Astrocyte (in vitro differentiated cells and primary cell): ENCODE measurements around the gene ANO2. TPM values are rescaled to one million over a fixed set of nuclear protein-coding genes. Genes with fewer than 3 reads are reported as not detected.

ENCODE experiments used
- DNase-seq: peaks from one replicate; pipeline ENCODE4 v3.0.0-alpha.2; 2010; ENCODE audit warnings: low read depth
- FAIRE-seq: peaks from 2 replicates; lab custom pipeline; 2011; peaks lifted over from hg19 to GRCh38; lab: Jason Lieb, UNC
- H2AFZ ChIP-seq: 2 replicates; pipeline ENCODE4 v1.6.0; 2012; ENCODE audit warnings: low read depth, low read length, inconsistent platforms
- H3K27ac ChIP-seq: 2 replicates; pipeline ENCODE4 v1.5.1; 2011; ENCODE audit warnings: low read depth, low read length, inconsistent platforms
- H3K27me3 ChIP-seq: 2 replicates; pipeline ENCODE4 v1.6.0; 2011; ENCODE audit warnings: low read length, inconsistent platforms; ENCODE audit not compliant: insufficient read depth
- H3K36me3 ChIP-seq: 2 replicates; pipeline ENCODE4 v1.5.1; 2011; ENCODE audit warnings: low read length, inconsistent platforms; ENCODE audit not compliant: insufficient read depth
- H3K4me1 ChIP-seq: 2 replicates; pipeline ENCODE4 v1.5.1; 2011; ENCODE audit warnings: low read length, inconsistent platforms; ENCODE audit not compliant: insufficient read depth
- H3K4me2 ChIP-seq: 2 replicates; pipeline ENCODE4 v1.6.0; 2012; ENCODE audit warnings: low read length, inconsistent platforms
- H3K4me3 ChIP-seq: 2 replicates; pipeline ENCODE4 v1.5.1; 2011; ENCODE audit warnings: low read depth, mild to moderate bottlenecking, low read length, inconsistent platforms; ENCODE audit not compliant: insufficient read depth
- H3K79me2 ChIP-seq: 2 replicates; pipeline ENCODE4 v1.6.0; 2012; ENCODE audit warnings: mild to moderate bottlenecking, low read length, inconsistent platforms; ENCODE audit not compliant: insufficient read depth
- H3K9ac ChIP-seq: 2 replicates; pipeline ENCODE4 v1.6.0; 2012; ENCODE audit warnings: mild to moderate bottlenecking, low read length, inconsistent platforms
- H3K9me3 ChIP-seq: 2 replicates; pipeline ENCODE4 v1.5.1; 2012; ENCODE audit warnings: low read depth, mild to moderate bottlenecking, low read length, inconsistent platforms; ENCODE audit not compliant: insufficient read depth
- H4K20me1 ChIP-seq: 2 replicates; pipeline ENCODE4 v1.6.0; 2012; ENCODE audit warnings: low read length, inconsistent platforms; ENCODE audit not compliant: insufficient read depth
- H3K27ac Mint-ChIP-seq: one replicate; pipeline ENCODE4 v1.8.0; 2021; ENCODE audit warnings: mild to moderate bottlenecking, mixed read lengths; ENCODE audit not compliant: unreplicated experiment
- H3K27me3 Mint-ChIP-seq: one replicate; pipeline ENCODE4 v1.8.0; 2021; ENCODE audit warnings: low read depth, mixed read lengths; ENCODE audit not compliant: unreplicated experiment
- H3K36me3 Mint-ChIP-seq: one replicate; pipeline ENCODE4 v1.8.0; 2021; ENCODE audit warnings: low read depth, mixed read lengths; ENCODE audit not compliant: unreplicated experiment
- H3K4me1 Mint-ChIP-seq: one replicate; pipeline ENCODE4 v1.8.0; 2021; ENCODE audit warnings: low read depth, mixed read lengths; ENCODE audit not compliant: unreplicated experiment
- H3K4me3 Mint-ChIP-seq: one replicate; pipeline ENCODE4 v1.8.0; 2021; ENCODE audit warnings: mild to moderate bottlenecking, moderate library complexity, mixed read lengths; ENCODE audit not compliant: unreplicated experiment
- H3K9me3 Mint-ChIP-seq: one replicate; pipeline ENCODE4 v1.8.0; 2021; ENCODE audit warnings: mild to moderate bottlenecking, mixed read lengths; ENCODE audit not compliant: unreplicated experiment
- EZH2 ChIP-seq: IDR thresholded peaks from 2 replicates; pipeline ENCODE4 v1.6.1; 2012; ENCODE audit warnings: mild to moderate bottlenecking, low read length, inconsistent platforms; ENCODE audit not compliant: insufficient read depth
- total RNA-seq: library from RNA; stranded (reverse); gene quantifications from 2 replicates; pipeline ENCODE4 v1.2.1, GENCODE V29; 2021
- TF ChIP-seq, protein P1 (sequence below): IDR thresholded peaks from 2 replicates; pipeline ENCODE4 v1.5.1; 2011; ENCODE audit warnings: low read depth, mild to moderate bottlenecking, inconsistent platforms, low read length, moderate library complexity; ENCODE audit not compliant: insufficient read depth

ANO2 gene
- total RNA-seq, 1 donor from 2014 or later = 0.93 TPM

- Histone ChIP-seq H3K4me1 (no peaks in the 10 kb centered on the region), H3K9me3 (peaks cover 4% of the 10 kb centered on the region), H3K79me2 (no peaks in the 10 kb centered on the region), H3K27ac (no peak overlapping the region), H3K4me2 (no peak overlapping the region), H3K36me3 (no peaks in the 10 kb centered on the region), H2AFZ (no peak overlapping the region), H3K4me3 (no peak overlapping the region), H4K20me1 (no peaks in the 10 kb centered on the region), H3K9ac (no peak overlapping the region), H3K27me3 (no peaks in the 10 kb centered on the region)
- FAIRE-seq (no peak), DNase-seq (no peak)
- H3K4me1 Mint-ChIP-seq = no peaks in the 10 kb centered on the region
- H3K27me3 Mint-ChIP-seq = peaks cover 31% of the 10 kb centered on the region
- no peak for TF ChIP-seq EZH2
- TF ChIP-seq, protein P1, sequence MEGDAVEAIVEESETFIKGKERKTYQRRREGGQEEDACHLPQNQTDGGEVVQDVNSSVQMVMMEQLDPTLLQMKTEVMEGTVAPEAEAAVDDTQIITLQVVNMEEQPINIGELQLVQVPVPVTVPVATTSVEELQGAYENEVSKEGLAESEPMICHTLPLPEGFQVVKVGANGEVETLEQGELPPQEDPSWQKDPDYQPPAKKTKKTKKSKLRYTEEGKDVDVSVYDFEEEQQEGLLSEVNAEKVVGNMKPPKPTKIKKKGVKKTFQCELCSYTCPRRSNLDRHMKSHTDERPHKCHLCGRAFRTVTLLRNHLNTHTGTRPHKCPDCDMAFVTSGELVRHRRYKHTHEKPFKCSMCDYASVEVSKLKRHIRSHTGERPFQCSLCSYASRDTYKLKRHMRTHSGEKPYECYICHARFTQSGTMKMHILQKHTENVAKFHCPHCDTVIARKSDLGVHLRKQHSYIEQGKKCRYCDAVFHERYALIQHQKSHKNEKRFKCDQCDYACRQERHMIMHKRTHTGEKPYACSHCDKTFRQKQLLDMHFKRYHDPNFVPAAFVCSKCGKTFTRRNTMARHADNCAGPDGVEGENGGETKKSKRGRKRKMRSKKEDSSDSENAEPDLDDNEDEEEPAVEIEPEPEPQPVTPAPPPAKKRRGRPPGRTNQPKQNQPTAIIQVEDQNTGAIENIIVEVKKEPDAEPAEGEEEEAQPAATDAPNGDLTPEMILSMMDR = no peak
- no peaks in the 10 kb centered on the region for H3K36me3 Mint-ChIP-seq
- no peak overlapping the region for H3K27ac Mint-ChIP-seq
- H3K9me3 Mint-ChIP-seq = peaks cover 6% of the 10 kb centered on the region
- H3K4me3 Mint-ChIP-seq = no peak overlapping the region
Measured at GRCh38 chr12:5688226-5688625, 256.8 kb downstream of the ANO2 start.

DNA sequence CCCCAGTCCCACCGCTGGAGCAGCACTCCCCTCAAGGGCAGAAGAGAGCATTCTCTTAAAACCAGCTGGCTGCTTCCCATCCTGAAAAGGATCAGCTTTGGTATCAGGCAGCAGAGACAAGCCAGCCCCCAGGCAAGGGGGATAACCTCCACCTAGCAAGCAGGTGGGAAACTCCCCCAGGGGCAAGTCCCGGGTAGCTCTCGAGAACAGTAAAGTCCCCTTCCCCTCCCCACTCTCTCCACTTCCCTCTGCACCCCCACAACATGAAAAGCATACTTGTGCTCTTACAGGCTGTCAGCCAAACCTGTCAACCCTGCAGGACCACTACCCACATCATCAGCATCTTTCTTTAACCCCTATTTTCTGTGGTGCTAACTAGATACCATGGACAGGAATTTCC lies 259.1 kb downstream of the ANO2 start:
- no peaks in the 10 kb centered on the region for H3K36me3 ChIP-seq
- Mint-ChIP-seq H3K27ac (no peak overlapping the region), H3K9me3 (peaks cover 6% of the 10 kb centered on the region), H3K4me3 (no peak overlapping the region), H3K36me3 (no peaks in the 10 kb centered on the region), H3K4me1 (no peaks in the 10 kb centered on the region), H3K27me3 (peaks cover 45% of the 10 kb centered on the region)
- TF ChIP-seq, protein P1 = no peak
- no peak for TF ChIP-seq EZH2
- H3K4me3 ChIP-seq = no peak overlapping the region
- no peak for DNase-seq
- no peak overlapping the region for H2AFZ ChIP-seq
- no peaks in the 10 kb centered on the region for H3K4me1 ChIP-seq
- H3K9ac ChIP-seq = no peak overlapping the region
- FAIRE-seq = no peak
- H3K9me3 ChIP-seq = peaks cover 4% of the 10 kb centered on the region
- no peaks in the 10 kb centered on the region for H3K79me2 ChIP-seq
- H4K20me1 ChIP-seq = no peaks in the 10 kb centered on the region
- no peaks in the 10 kb centered on the region for H3K27me3 ChIP-seq
- no peak overlapping the region for H3K4me2 ChIP-seq
- no peak overlapping the region for H3K27ac ChIP-seq

DNA sequence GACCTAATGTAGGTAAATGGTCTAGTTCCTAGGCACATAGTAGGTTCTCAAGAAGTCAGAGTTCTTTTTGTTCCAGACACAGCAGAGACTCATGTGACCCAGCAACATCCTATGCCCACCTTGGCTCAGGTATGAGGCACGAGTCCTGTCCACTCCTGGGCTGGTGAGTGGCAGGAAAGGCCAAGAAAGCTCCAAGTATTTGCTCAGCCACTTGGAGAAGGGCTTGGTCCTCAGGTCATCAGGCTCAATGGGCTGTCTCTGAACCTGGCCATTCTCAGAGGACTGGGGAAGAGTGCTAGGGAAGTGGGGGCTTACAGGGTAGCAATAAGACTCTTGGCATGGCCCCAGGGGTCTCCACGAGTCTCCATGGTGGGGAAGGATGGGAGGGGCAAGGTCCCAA lies 260.1 kb downstream of the ANO2 start:
- FAIRE-seq = no peak
- H3K36me3 Mint-ChIP-seq = no peaks in the 10 kb centered on the region

More for the DNA sequence above, 260.1 kb downstream of the ANO2 start:
- no peaks in the 10 kb centered on the region for H3K36me3 ChIP-seq
- no peak overlapping the region for H3K4me3 ChIP-seq
- no peaks in the 10 kb centered on the region for H3K4me1 ChIP-seq
- H2AFZ ChIP-seq = no peak overlapping the region
- H3K27ac Mint-ChIP-seq = no peak overlapping the region
- H3K9me3 Mint-ChIP-seq = peaks cover 6% of the 10 kb centered on the region
- TF ChIP-seq EZH2 = no peak
- TF ChIP-seq, protein P1 = no peak
- H3K27ac ChIP-seq = no peak overlapping the region
- H3K4me3 Mint-ChIP-seq = no peak overlapping the region
- DNase-seq = no peak
- H3K4me2 ChIP-seq = no peak overlapping the region
- H3K4me1 Mint-ChIP-seq = no peaks in the 10 kb centered on the region
- H3K27me3 ChIP-seq = no peaks in the 10 kb centered on the region
- H3K27me3 Mint-ChIP-seq = peaks cover 54% of the 10 kb centered on the region
- H3K9ac ChIP-seq = no peak overlapping the region
- no peaks in the 10 kb centered on the region for H3K9me3 ChIP-seq
- H4K20me1 ChIP-seq = no peaks in the 10 kb centered on the region
- H3K79me2 ChIP-seq = no peaks in the 10 kb centered on the region
